ENCODE data around the gene NDOR1.

DNA sequence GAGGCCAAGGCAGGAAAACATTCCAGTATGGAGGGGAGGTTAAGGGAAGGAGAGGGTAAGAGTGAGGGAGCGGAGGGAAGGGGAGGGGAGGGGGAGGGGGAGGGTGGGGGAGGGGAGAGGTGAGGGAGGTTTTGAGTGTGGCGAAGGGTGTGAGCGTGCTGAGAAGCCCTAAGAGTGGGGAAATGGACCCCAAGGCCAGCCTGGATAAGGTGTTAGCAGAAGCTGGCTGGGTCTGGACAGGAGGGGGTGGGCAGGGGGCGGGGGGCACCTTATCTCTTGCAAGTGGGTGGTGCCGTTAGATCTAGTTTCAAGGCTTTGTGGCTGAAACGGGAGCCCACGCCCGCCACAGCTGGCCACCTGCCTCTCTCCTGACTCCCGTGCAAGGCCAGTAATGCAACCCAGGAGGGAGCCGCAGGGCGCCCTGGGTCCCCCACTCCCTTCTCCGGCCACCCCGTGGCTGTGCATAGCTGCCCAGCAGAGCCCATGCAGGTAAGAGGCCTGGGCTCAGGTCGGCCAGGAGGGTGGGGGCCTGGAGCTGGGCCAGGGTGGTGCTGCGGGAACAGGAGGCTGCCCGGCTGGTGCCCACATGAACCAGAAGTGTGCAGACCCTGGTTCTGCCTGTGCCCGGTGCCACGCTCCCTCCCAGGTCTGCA, 22.5 kb downstream of the NDOR1 start:
- TF ChIP-seq POLR2A (IDR thresholded peaks at IDR 0.05) = no peak
- TF ChIP-seq, protein P1, sequence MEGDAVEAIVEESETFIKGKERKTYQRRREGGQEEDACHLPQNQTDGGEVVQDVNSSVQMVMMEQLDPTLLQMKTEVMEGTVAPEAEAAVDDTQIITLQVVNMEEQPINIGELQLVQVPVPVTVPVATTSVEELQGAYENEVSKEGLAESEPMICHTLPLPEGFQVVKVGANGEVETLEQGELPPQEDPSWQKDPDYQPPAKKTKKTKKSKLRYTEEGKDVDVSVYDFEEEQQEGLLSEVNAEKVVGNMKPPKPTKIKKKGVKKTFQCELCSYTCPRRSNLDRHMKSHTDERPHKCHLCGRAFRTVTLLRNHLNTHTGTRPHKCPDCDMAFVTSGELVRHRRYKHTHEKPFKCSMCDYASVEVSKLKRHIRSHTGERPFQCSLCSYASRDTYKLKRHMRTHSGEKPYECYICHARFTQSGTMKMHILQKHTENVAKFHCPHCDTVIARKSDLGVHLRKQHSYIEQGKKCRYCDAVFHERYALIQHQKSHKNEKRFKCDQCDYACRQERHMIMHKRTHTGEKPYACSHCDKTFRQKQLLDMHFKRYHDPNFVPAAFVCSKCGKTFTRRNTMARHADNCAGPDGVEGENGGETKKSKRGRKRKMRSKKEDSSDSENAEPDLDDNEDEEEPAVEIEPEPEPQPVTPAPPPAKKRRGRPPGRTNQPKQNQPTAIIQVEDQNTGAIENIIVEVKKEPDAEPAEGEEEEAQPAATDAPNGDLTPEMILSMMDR (IDR thresholded peaks at IDR 0.05) = no peak
